HCT116 (cell line): ENCODE results near the gene CCR7.
"Not testable (repeated sequence)": the region's sequence is repeated elsewhere in the genome, so short reads cannot be mapped to it uniquely, and the experiment has no call there.

ENCODE experiments used
- CTCF ChIP-seq, 3 experiments: fragments of 200-600 bp in 1 of 3; sonication (generic) in 1 of 3; IDR thresholded peaks in 2 of 3; conservative IDR thresholded peaks in 1 of 3; 2 replicates each; pipeline ENCODE4 v1.5.1; 2012 to 2017; ENCODE audit warnings: low read depth in 2 of 3, low read length in 2 of 3, antibody characterized with exemption in 1 of 3, borderline replicate concordance in 1 of 3, control low read depth in 1 of 3, mild to moderate bottlenecking in 1 of 3, mixed read lengths in 1 of 3, mixed run types in 1 of 3, moderate library complexity in 1 of 3; ENCODE audit not compliant: insufficient read depth in 1 of 3
- EZH2 ChIP-seq: fragments of 200-600 bp; sonication (generic); IDR thresholded peaks from 2 replicates; pipeline ENCODE4 v1.6.1; 2017; ENCODE audit warnings: antibody characterized with exemption, mixed run types
- POLR2A ChIP-seq: IDR thresholded peaks from 2 replicates; pipeline ENCODE4 v1.7.0; 2011; ENCODE audit warnings: borderline replicate concordance; ENCODE audit not compliant: insufficient read depth, insufficient read length; ENCODE audit errors: extremely low read depth
- POLR2AphosphoS5 ChIP-seq: IDR thresholded peaks from 2 replicates; pipeline ENCODE4 v1.6.1; 2011; ENCODE audit warnings: mild to moderate bottlenecking, low read depth, low read length, moderate library complexity

- TF ChIP-seq CTCF (IDR thresholded peaks at IDR 0.05 in 2 of 3, conservative IDR thresholded peaks at IDR 0.05 in 1 of 3; ENCODE audit: borderline replicate concordance in 1 of 3, insufficient read depth in 1 of 3, low read depth in 2 of 3, low read length in 2 of 3); POLR2A; EZH2; POLR2AphosphoS5: not testable (repeated sequence)
These were observed 19.7 kb upstream of the CCR7 start for GRCh38 chr17:40584950-40585349.
